ENCODE measurements around the gene CUX1. TPM values are rescaled to one million over a fixed set of nuclear protein-coding genes. Genes with fewer than 3 reads are reported as not detected.

Gene CUX1
- total and polyA plus RNA-seq, 2 of the 13 experiments (the other 11 are each of a cell fraction or from before 2014, with no cell fraction given) = 13.7 to 14.9 TPM

DNA sequence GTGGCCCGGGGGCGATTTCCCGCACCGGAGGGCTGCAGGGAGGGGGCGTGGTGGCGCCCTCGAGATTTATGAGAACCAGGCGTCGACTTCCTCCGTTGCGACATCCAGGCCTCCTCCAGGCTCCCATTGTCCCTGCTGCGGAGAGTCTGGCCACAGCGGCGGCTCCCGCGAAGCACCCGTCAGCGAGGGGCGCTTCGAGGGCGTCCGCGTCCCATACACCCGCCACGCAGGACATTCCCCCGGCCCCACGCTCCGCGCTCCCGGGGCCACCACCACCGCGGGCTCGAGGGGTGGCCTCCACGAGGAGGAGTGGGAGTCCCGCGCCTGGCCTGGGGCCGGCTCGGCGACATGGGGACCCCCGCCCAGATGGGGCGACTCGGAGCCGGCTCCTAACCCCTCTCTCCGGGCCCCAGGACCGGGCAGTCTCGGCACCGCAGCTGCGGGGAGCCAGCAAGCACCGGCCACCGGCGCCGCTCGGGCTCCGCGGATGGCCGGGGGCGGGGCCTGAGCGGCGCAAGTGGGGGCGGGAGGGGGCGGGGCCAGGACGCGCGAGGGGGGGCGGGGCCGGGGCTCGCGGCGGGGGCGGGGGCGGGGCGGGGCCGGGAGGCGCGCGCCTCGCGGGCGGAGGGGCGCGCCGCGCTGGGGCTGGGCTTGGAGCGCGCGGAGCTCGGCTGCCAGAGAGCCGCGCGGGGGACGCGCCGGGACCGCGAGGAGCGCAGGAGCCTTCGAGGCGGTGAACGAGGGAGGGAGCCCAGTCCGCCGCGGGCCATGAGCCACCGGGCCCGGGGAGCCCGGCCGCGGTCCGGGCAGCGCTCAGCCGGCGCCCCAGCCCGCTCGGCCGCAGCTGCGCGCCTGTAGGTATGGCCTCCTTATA lies 469.0 kb downstream of the CUX1 start, which contains the start of gene SH2B2 (continued):
- TF ChIP-seq, protein P1, sequence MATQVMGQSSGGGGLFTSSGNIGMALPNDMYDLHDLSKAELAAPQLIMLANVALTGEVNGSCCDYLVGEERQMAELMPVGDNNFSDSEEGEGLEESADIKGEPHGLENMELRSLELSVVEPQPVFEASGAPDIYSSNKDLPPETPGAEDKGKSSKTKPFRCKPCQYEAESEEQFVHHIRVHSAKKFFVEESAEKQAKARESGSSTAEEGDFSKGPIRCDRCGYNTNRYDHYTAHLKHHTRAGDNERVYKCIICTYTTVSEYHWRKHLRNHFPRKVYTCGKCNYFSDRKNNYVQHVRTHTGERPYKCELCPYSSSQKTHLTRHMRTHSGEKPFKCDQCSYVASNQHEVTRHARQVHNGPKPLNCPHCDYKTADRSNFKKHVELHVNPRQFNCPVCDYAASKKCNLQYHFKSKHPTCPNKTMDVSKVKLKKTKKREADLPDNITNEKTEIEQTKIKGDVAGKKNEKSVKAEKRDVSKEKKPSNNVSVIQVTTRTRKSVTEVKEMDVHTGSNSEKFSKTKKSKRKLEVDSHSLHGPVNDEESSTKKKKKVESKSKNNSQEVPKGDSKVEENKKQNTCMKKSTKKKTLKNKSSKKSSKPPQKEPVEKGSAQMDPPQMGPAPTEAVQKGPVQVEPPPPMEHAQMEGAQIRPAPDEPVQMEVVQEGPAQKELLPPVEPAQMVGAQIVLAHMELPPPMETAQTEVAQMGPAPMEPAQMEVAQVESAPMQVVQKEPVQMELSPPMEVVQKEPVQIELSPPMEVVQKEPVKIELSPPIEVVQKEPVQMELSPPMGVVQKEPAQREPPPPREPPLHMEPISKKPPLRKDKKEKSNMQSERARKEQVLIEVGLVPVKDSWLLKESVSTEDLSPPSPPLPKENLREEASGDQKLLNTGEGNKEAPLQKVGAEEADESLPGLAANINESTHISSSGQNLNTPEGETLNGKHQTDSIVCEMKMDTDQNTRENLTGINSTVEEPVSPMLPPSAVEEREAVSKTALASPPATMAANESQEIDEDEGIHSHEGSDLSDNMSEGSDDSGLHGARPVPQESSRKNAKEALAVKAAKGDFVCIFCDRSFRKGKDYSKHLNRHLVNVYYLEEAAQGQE (IDR thresholded peaks at IDR 0.05; ENCODE audit: borderline replicate concordance in 1 of 2, low read depth in 1 of 2, low read length in 2 of 2) = no peak
- peak; percentile 90; the same call in 1 of the 2 replicates for TF ChIP-seq ZNF598 (CRISPR knock-in tag; IDR thresholded peaks at IDR 0.05; ENCODE audit: borderline replicate concordance)
- TF ChIP-seq, protein P2, sequence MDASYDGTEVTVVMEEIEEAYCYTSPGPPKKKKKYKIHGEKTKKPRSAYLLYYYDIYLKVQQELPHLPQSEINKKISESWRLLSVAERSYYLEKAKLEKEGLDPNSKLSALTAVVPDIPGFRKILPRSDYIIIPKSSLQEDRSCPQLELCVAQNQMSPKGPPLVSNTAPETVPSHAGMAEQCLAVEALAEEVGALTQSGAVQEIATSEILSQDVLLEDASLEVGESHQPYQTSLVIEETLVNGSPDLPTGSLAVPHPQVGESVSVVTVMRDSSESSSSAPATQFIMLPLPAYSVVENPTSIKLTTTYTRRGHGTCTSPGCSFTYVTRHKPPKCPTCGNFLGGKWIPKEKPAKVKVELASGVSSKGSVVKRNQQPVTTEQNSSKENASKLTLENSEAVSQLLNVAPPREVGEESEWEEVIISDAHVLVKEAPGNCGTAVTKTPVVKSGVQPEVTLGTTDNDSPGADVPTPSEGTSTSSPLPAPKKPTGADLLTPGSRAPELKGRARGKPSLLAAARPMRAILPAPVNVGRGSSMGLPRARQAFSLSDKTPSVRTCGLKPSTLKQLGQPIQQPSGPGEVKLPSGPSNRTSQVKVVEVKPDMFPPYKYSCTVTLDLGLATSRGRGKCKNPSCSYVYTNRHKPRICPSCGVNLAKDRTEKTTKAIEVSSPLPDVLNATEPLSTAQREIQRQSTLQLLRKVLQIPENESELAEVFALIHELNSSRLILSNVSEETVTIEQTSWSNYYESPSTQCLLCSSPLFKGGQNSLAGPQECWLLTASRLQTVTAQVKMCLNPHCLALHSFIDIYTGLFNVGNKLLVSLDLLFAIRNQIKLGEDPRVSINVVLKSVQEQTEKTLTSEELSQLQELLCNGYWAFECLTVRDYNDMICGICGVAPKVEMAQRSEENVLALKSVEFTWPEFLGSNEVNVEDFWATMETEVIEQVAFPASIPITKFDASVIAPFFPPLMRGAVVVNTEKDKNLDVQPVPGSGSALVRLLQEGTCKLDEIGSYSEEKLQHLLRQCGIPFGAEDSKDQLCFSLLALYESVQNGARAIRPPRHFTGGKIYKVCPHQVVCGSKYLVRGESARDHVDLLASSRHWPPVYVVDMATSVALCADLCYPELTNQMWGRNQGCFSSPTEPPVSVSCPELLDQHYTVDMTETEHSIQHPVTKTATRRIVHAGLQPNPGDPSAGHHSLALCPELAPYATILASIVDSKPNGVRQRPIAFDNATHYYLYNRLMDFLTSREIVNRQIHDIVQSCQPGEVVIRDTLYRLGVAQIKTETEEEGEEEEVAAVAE (CRISPR knock-in tag; IDR thresholded peaks at IDR 0.05; ENCODE audit: borderline replicate concordance) = no peak
- 0 out of 2 replicates have a peak, but pooled peaks have one; percentile 60 for TF ChIP-seq NFATC3 (CRISPR knock-in tag; IDR thresholded peaks at IDR 0.05)
- TF ChIP-seq, protein P3, sequence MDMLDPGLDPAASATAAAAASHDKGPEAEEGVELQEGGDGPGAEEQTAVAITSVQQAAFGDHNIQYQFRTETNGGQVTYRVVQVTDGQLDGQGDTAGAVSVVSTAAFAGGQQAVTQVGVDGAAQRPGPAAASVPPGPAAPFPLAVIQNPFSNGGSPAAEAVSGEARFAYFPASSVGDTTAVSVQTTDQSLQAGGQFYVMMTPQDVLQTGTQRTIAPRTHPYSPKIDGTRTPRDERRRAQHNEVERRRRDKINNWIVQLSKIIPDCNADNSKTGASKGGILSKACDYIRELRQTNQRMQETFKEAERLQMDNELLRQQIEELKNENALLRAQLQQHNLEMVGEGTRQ (IDR thresholded peaks at IDR 0.05; ENCODE audit: low read depth, low read length) = no peak
- TF ChIP-seq, protein P3 (CRISPR knock-in tag; IDR thresholded peaks at IDR 0.05; ENCODE audit: borderline replicate concordance) = no peak
- no peak for TF ChIP-seq ZNF761 (CRISPR knock-in tag; conservative IDR thresholded peaks at IDR 0.05)
- no peak for TF ChIP-seq PHF5A (CRISPR knock-in tag; IDR thresholded peaks at IDR 0.05; ENCODE audit: low read depth, unreplicated experiment)
- TF ChIP-seq MTA1 (CRISPR knock-in tag; IDR thresholded peaks at IDR 0.05; ENCODE audit: borderline replicate concordance) = no peak; the same call in 1 of the 2 replicates
- peak; percentile 56; the same call in 1 of the 2 replicates for TF ChIP-seq ISL2 (CRISPR knock-in tag; IDR thresholded peaks at IDR 0.05)
- no peak for TF ChIP-seq CBX2 (IDR thresholded peaks at IDR 0.05; ENCODE audit: low read depth, low read length)
- TF ChIP-seq CBX2 (CRISPR knock-in tag; IDR thresholded peaks at IDR 0.05; ENCODE audit: low read depth) = no peak
- TF ChIP-seq ZNF350 (CRISPR knock-in tag; IDR thresholded peaks at IDR 0.05; ENCODE audit: borderline replicate concordance, low read depth) = peak; percentile 55
- TF ChIP-seq ZNF558 (CRISPR knock-in tag; IDR thresholded peaks at IDR 0.05; ENCODE audit: borderline replicate concordance) = 0 out of 2 replicates have a peak, but pooled peaks have one; percentile 82
- TF ChIP-seq ZSCAN31 (CRISPR knock-in tag; IDR thresholded peaks at IDR 0.05; ENCODE audit: low read depth) = no peak
- TF ChIP-seq CCDC6 (CRISPR knock-in tag; IDR thresholded peaks at IDR 0.05) = no peak
- no peak for TF ChIP-seq ZNF570 (CRISPR knock-in tag; IDR thresholded peaks at IDR 0.05; ENCODE audit: borderline replicate concordance)
